PFSK-1 (cell line): ENCODE measurements around the gene SCAMP3.
A peak's percentile ranks its signal among the peaks of the same experiment; 100 is the strongest.

Source experiments
- FOXP2 ChIP-seq: optimal IDR thresholded peaks from 2 replicates; pipeline ENCODE3; 2011; ENCODE audit warnings: borderline replicate concordance, control low read depth, inconsistent platforms; ENCODE audit not compliant: insufficient read depth; ENCODE audit errors: extremely low read length, extremely low read depth
- POLR2AphosphoS5 ChIP-seq: IDR thresholded peaks from 2 replicates; pipeline ENCODE4 v1.6.1; 2012; ENCODE audit warnings: low read depth, mild to moderate bottlenecking, control low read depth, low read length, moderate library complexity
- TAF1 ChIP-seq: IDR thresholded peaks from 2 replicates; pipeline ENCODE4 v1.6.1; 2012; ENCODE audit warnings: low read length, control low read depth, borderline replicate concordance; ENCODE audit not compliant: insufficient read depth
- TF ChIP-seq, protein P1 (sequence below), 2 experiments: IDR thresholded peaks; 2 replicates each; pipeline versions ENCODE4 v1.6.1 to v1.8.0; 2011 to 2012; ENCODE audit warnings: low read depth in 2 of 2, low read length in 2 of 2, control low read depth in 1 of 2, inconsistent platforms in 1 of 2, mild to moderate bottlenecking in 1 of 2, moderate library complexity in 1 of 2; ENCODE audit not compliant: insufficient read depth in 1 of 2

DNA sequence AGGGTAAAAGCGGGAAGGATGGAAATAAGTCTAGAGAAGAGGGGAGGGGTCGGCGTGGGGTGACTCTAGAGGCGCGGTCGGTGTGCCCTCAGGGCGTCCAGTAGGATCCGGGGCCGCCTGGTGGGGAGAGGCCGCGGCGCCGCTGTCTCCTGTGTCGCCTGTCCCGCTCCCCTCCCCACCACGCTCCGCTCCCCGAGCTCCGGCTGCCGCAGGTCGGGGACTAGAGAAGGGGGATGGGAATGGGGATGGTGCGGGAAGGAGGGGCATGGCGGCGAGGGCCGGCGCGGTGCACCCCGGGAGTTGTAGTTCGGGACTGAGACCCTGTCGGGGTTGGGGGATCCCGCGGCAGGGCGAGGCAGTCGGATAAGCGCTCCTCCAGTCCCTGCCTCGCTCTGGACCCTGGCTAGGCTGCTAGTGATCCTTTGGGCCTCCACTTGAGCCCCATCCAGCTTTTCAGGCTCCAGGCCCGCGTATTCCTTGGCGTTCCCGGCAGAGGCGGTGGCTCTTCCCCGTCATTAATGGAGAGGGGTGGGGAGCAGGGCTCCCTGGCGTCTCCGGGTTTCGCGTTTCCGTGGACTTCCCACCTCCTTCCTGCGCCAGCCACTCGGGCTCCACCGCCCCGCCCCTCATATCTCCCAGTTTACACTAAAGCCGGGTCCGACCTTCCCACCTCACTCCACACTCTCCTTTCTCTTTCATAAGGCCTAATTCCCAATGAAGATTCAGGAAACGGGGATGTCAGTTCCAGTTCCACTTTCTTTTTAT lies 6.7 kb downstream of the SCAMP3 start, which contains the start of gene ENTREP3:
- TF ChIP-seq TAF1, result peak; percentile 96
- TF ChIP-seq, protein P1, sequence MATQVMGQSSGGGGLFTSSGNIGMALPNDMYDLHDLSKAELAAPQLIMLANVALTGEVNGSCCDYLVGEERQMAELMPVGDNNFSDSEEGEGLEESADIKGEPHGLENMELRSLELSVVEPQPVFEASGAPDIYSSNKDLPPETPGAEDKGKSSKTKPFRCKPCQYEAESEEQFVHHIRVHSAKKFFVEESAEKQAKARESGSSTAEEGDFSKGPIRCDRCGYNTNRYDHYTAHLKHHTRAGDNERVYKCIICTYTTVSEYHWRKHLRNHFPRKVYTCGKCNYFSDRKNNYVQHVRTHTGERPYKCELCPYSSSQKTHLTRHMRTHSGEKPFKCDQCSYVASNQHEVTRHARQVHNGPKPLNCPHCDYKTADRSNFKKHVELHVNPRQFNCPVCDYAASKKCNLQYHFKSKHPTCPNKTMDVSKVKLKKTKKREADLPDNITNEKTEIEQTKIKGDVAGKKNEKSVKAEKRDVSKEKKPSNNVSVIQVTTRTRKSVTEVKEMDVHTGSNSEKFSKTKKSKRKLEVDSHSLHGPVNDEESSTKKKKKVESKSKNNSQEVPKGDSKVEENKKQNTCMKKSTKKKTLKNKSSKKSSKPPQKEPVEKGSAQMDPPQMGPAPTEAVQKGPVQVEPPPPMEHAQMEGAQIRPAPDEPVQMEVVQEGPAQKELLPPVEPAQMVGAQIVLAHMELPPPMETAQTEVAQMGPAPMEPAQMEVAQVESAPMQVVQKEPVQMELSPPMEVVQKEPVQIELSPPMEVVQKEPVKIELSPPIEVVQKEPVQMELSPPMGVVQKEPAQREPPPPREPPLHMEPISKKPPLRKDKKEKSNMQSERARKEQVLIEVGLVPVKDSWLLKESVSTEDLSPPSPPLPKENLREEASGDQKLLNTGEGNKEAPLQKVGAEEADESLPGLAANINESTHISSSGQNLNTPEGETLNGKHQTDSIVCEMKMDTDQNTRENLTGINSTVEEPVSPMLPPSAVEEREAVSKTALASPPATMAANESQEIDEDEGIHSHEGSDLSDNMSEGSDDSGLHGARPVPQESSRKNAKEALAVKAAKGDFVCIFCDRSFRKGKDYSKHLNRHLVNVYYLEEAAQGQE (IDR thresholded peaks at IDR 0.05; ENCODE audit: insufficient read depth in 1 of 2, low read depth in 2 of 2, low read length in 2 of 2), result 0 out of 4 replicates have a peak, but pooled peaks of 1 of the 2 experiments have one; percentile 52
- TF ChIP-seq POLR2AphosphoS5, result peak; percentile 96
- no peak for TF ChIP-seq FOXP2
